K562 treated with DMSO at 1 percent for 48 hours (cell line): ENCODE data around the gene CDK7. TPM values are rescaled to one million over a fixed set of nuclear protein-coding genes. Genes with fewer than 3 reads are reported as not detected.

ENCODE experiments used
- total RNA-seq: library from RNA; unstranded; fragments of 300-600 nt; gene quantifications from 2 replicates; pipeline ENCODE4 v1.2.3, GENCODE V29; 2022; ENCODE audit warnings: low replicate concordance; ENCODE audit errors: extremely low read depth

Gene CDK7
- not detected in 2 replicates for total RNA-seq

GRCh38 chr5:69234457-69235268, at the start of gene CDK7:
Gene CDK7, plus strand, starts transcription at chr5:69234886. Its CDS starts 90 bp downstream, at chr5:69234976.

GRCh38 chr5:69189162-69190086, 45.3 kb upstream of the CDK7 start, which contains the start of gene CENPH:
Gene CENPH, plus strand, starts transcription at chr5:69189583. Its CDS starts 52 bp downstream, at chr5:69189635.

Other genes with a start within 250 kb of the CDK7 start
- not detected in 2 replicates for gene SLC30A5, start 140.9 kb upstream of the CDK7 start, total RNA-seq
- not detected in 2 replicates for gene CCNB1, start 67.7 kb upstream of the CDK7 start, total RNA-seq
- gene CENPH, start 45.3 kb upstream of the CDK7 start, total RNA-seq = not detected in 2 replicates
- not detected in 2 replicates for gene CCDC125, start 97.9 kb downstream of the CDK7 start, total RNA-seq
- not detected in 2 replicates for gene AK6, start 134.6 kb downstream of the CDK7 start, total RNA-seq
- not detected in 2 replicates for gene TAF9, start 134.6 kb downstream of the CDK7 start, total RNA-seq
- gene RAD17, start 134.9 kb downstream of the CDK7 start, total RNA-seq = not detected in 2 replicates
- gene MARVELD2, start 180.2 kb downstream of the CDK7 start, total RNA-seq = not detected in 2 replicates